ENCODE data around the gene CUX1.
"Not testable (repeated sequence)": the region's sequence is repeated elsewhere in the genome, so short reads cannot be mapped to it uniquely, and the experiment has no call there.

Gene CUX1

DNA sequence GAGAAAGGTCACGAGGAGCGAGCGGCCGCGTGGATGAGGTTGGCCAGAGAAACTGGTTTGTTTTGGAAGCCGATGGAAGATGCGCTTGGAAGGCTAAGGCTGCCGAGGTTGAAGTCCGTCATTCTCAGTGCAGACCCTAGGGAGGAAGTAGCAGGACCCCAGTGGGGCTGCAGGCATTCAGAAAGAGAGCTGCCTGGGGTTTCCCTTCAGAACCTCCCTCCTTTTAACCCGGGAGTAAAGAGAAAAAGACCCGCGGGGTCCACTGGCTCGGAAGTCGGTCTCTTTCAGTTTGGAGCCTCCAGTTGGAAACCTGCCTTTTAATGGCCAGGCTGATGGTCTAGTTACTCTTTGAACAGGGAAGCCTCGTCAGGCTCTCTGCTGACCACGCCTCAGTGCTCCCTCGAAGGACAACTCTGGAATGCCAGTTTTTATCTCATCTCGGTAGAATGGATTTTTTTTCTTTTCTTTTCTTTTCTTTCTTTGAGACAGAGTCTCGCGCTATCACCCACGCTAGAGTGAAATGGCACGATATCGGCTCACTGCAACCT, 188.6 kb downstream of the CUX1 start:
- no peaks in the 10 kb centered on the region for H3K79me2 ChIP-seq (ENCODE audit: insufficient read depth, low read depth)
- H3K4me1 ChIP-seq (ENCODE audit: low read depth, poor library complexity, severe bottlenecking) = no peaks in the 10 kb centered on the region
- H3K4me2 ChIP-seq = no peak overlapping the region
- H3K9ac ChIP-seq = no peak overlapping the region
- H3K4me3 ChIP-seq (IDR thresholded peaks at IDR 0.05; ENCODE audit: insufficient read depth, low read depth, low read length) = no peak overlapping the region
- H3K27ac ChIP-seq = no peak overlapping the region
- H3K36me3 ChIP-seq (ENCODE audit: insufficient read depth) = no peaks in the 10 kb centered on the region
- no peaks in the 10 kb centered on the region for H3K27me3 ChIP-seq (ENCODE audit: insufficient read depth, low read depth)
- H4K20me1 ChIP-seq (ENCODE audit: insufficient read depth) = no peaks in the 10 kb centered on the region
- TF ChIP-seq, protein P1, sequence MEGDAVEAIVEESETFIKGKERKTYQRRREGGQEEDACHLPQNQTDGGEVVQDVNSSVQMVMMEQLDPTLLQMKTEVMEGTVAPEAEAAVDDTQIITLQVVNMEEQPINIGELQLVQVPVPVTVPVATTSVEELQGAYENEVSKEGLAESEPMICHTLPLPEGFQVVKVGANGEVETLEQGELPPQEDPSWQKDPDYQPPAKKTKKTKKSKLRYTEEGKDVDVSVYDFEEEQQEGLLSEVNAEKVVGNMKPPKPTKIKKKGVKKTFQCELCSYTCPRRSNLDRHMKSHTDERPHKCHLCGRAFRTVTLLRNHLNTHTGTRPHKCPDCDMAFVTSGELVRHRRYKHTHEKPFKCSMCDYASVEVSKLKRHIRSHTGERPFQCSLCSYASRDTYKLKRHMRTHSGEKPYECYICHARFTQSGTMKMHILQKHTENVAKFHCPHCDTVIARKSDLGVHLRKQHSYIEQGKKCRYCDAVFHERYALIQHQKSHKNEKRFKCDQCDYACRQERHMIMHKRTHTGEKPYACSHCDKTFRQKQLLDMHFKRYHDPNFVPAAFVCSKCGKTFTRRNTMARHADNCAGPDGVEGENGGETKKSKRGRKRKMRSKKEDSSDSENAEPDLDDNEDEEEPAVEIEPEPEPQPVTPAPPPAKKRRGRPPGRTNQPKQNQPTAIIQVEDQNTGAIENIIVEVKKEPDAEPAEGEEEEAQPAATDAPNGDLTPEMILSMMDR (conservative IDR thresholded peaks at IDR 0.05; ENCODE audit: low read depth, low read length) = no peak
- H2AFZ ChIP-seq (ENCODE audit: low read depth) = no peak overlapping the region

DNA sequence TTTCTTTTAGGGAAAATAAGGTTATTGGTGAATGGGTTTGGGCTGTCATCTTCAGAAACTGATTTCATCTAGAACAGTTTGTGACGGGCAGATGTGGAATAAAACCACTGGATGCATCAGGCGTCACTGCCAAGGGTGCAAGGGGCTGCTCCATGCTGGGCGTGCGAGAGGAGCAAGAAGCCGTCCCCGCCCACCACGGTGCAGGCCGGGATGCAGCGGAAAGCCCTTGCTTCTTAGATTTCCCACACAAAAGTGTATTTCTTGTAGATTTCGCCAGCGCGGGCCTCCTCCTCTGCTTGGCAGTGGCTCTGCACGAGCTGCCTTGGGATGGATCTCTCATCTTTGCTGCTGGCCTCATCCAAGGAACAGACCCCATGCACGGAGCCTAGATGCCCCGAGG, 189.3 kb downstream of the CUX1 start:
- Histone ChIP-seq H3K79me2 (ENCODE audit: insufficient read depth, low read depth) (no peaks in the 10 kb centered on the region), H3K4me1 (ENCODE audit: low read depth, poor library complexity, severe bottlenecking) (no peaks in the 10 kb centered on the region), H3K4me3 (IDR thresholded peaks at IDR 0.05; ENCODE audit: insufficient read depth, low read depth, low read length) (no peak overlapping the region), H2AFZ (ENCODE audit: low read depth) (no peak overlapping the region), H3K27ac (no peak overlapping the region), H4K20me1 (ENCODE audit: insufficient read depth) (no peaks in the 10 kb centered on the region), H3K4me2 (no peak overlapping the region), H3K9ac (no peak overlapping the region), H3K36me3 (ENCODE audit: insufficient read depth) (no peaks in the 10 kb centered on the region), H3K27me3 (ENCODE audit: insufficient read depth, low read depth) (no peaks in the 10 kb centered on the region)
- TF ChIP-seq, protein P1 (conservative IDR thresholded peaks at IDR 0.05; ENCODE audit: low read depth, low read length) = no peak

DNA sequence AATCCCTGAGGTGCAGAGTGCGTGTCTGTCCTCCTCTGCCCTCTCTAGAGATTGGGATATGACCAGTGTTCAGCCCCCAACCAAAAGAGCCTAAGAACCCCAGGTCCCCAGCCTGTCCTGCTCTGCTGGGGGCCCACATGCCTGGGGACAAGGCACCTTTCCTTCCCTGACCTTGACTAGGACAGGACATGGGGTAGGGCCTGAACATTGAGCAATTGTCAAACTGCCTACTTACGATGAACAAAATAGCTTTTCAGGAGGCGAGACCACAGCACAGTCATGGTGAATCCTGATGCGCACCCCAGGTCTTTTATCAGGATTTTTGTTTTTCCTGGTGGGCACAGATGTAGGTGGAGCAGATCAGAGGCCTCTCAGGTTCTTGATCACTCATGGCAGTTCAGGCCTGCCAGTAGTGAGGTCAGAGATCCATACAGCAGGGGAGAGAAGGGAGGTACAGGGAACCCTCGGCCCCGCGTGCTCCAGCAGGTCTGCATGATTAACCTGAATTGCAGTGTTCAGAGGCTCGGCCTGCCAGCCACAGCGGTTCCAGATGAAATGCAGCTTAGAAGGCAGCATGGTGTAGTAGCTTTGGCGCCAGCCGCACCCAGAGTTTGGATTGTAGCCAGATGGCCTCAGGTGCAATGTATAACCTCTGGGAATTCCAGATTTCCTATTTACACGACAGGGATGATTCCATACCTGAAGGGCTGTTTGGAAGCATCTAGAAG, 191.3 kb downstream of the CUX1 start:
- H3K27me3 ChIP-seq (ENCODE audit: insufficient read depth, low read depth) = no peaks in the 10 kb centered on the region
- no peak overlapping the region for H3K27ac ChIP-seq
- H3K36me3 ChIP-seq (ENCODE audit: insufficient read depth) = no peaks in the 10 kb centered on the region
- TF ChIP-seq, protein P1 (conservative IDR thresholded peaks at IDR 0.05; ENCODE audit: low read depth, low read length) = no peak
- H3K4me3 ChIP-seq (IDR thresholded peaks at IDR 0.05; ENCODE audit: insufficient read depth, low read depth, low read length) = no peak overlapping the region
- no peak overlapping the region for H3K9ac ChIP-seq
- H4K20me1 ChIP-seq (ENCODE audit: insufficient read depth) = no peaks in the 10 kb centered on the region
- H3K4me2 ChIP-seq = no peak overlapping the region
- no peak overlapping the region for H2AFZ ChIP-seq (ENCODE audit: low read depth)
- no peaks in the 10 kb centered on the region for H3K79me2 ChIP-seq (ENCODE audit: insufficient read depth, low read depth)
- H3K4me1 ChIP-seq (ENCODE audit: low read depth, poor library complexity, severe bottlenecking) = no peaks in the 10 kb centered on the region

DNA sequence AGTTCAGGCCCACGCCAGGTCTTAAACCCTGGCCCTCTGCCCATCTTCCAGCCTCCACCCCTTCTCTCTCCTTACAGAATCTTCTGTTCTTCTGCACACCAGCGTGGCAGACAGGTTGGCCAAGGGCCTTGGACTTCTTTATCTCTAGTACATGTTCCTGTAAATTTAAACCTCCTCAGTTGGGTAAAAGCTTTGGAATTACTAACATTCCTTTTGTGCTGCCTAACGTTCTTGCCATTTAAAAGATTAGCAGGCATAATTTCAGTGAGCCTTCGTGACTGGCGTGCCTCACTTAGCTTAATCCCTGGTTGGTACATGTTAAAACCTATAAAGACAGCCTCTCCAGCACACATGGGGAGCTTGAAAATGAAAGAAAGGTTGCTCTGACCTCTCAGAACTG, 192.2 kb downstream of the CUX1 start:
- TF ChIP-seq, protein P1 (conservative IDR thresholded peaks at IDR 0.05; ENCODE audit: low read depth, low read length) = no peak
- no peak overlapping the region for H3K27ac ChIP-seq
- no peak overlapping the region for H2AFZ ChIP-seq (ENCODE audit: low read depth)

DNA sequence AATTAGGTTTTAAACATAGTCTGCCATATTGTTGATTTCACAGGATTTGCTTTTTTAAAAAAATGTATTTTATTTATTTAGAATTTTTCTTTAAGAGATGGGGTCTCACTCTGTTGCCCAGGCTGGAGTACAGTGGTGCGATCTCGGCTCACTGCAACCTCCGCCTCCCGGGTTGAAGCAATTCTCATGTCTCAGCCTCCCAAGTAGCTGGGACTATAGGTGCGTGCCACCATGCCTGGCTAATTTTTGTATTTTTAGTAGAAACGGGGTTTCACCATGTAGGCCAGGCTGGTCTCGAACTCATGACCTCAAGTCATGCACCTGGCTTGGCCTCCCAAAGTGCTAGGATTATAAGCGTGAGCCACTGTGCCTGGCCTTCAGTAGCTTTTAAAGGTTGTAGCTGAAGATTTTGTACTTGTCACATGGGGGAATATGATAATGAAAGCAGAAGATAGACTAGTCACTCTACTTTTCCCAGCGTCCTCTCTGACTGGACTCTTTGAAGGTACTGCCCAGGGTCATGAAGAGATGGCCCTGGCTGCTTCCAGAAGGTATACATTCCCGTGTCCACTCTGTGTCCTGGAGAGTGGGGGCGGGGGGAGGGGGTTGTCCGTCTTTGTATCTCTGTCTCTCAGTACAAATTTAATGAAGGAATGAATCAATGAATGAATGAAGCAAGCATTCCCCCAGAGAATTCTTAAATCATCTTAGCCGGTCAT, 194.8 kb downstream of the CUX1 start:
- H3K27me3 ChIP-seq (ENCODE audit: insufficient read depth, low read depth); H3K27ac ChIP-seq; H3K79me2 ChIP-seq (ENCODE audit: insufficient read depth, low read depth): not testable (repeated sequence)

More for the DNA sequence above, 192.2 kb downstream of the CUX1 start:
- Histone ChIP-seq H3K4me1 (ENCODE audit: low read depth, poor library complexity, severe bottlenecking) (no peaks in the 10 kb centered on the region), H3K79me2 (ENCODE audit: insufficient read depth, low read depth) (no peaks in the 10 kb centered on the region), H3K36me3 (ENCODE audit: insufficient read depth) (no peaks in the 10 kb centered on the region), H3K4me2 (no peak overlapping the region), H4K20me1 (ENCODE audit: insufficient read depth) (no peaks in the 10 kb centered on the region), H3K27me3 (ENCODE audit: insufficient read depth, low read depth) (no peaks in the 10 kb centered on the region), H3K9ac (no peak overlapping the region), H3K4me3 (IDR thresholded peaks at IDR 0.05; ENCODE audit: insufficient read depth, low read depth, low read length) (no peak overlapping the region)

More for the DNA sequence above, 194.8 kb downstream of the CUX1 start:
- not testable (repeated sequence) for H4K20me1 ChIP-seq (ENCODE audit: insufficient read depth); H3K9ac ChIP-seq; H3K4me1 ChIP-seq (ENCODE audit: low read depth, poor library complexity, severe bottlenecking); H2AFZ ChIP-seq (ENCODE audit: low read depth); H3K36me3 ChIP-seq (ENCODE audit: insufficient read depth); H3K4me2 ChIP-seq; H3K4me3 ChIP-seq (IDR thresholded peaks at IDR 0.05; ENCODE audit: insufficient read depth, low read depth, low read length)

Data from KMS-11 (cell line).